ENCODE results near the gene TMEM267. TPM values are rescaled to one million over a fixed set of nuclear protein-coding genes. Genes with fewer than 3 reads are reported as not detected.

Gene TMEM267
- total and polyA plus RNA-seq, 2 donors (not counting 1 experiment from before 2014, with no cell fraction given), result 11.3 to 15.0 TPM

DNA sequence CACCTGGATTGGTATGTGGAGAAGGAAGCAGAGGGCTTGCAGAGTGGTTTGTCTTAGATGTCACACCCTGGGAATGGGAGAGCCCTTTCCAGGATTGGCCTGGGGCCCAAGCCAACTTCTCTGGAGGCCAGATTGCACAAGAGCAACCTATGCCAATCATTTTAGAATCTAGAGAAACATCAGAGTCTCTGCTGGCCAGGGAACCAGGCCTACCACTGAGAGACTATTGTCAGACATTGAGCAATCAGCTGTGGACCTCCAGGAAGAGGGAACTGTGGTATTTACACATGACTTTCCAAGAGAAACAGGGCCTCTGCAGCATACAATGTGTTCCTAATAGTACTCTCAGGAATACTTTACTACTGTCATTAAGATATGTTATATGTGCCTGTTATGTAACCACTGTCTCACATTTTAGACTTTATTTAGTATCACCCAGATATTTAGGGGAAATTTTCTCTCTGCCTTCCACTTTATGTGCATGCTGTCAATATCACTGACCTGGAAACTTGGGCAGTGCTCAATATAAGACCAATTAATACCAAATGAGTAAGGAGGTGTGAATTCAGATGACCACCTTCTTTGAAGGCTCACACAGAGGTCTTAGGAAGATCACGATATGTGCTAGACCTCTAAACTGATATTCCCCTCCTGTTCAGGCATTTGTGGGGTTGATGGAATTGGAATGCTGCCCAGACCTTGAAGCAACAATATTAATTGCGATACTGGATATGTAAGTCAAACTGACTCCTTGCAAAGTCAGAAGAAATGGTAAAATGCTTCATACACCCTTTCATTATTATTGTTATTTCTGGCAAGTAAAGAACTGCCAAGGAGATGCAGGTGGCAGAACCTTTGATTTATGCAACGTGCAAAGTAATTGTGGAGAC is 50.9 kb downstream of the TMEM267 start:
- no peak overlapping the region for H3K4me2 ChIP-seq (replicated peaks; ENCODE audit: low read depth, low read length, poor library complexity, severe bottlenecking)
- ChIA-PET POLR2A (no interaction called here), CTCF (no interaction called here)
- no peaks in the 10 kb centered on the region for H3K4me1 ChIP-seq (ENCODE audit: control insufficient read depth in 2 of 2, insufficient read depth in 2 of 2, low read length in 2 of 2)
- H3K4me1 Mint-ChIP-seq, result no peaks in the 10 kb centered on the region
- H4K20me1 ChIP-seq (ENCODE audit: control insufficient read depth, insufficient read depth, low read length, poor library complexity, severe bottlenecking), result no peaks in the 10 kb centered on the region
- DNase-seq (no peak), ATAC-seq (ENCODE audit: low read depth) (no peak)
- no peaks in the 10 kb centered on the region for H3K9me3 Mint-ChIP-seq (ENCODE audit: insufficient read depth)
- TF ChIP-seq, protein P1, sequence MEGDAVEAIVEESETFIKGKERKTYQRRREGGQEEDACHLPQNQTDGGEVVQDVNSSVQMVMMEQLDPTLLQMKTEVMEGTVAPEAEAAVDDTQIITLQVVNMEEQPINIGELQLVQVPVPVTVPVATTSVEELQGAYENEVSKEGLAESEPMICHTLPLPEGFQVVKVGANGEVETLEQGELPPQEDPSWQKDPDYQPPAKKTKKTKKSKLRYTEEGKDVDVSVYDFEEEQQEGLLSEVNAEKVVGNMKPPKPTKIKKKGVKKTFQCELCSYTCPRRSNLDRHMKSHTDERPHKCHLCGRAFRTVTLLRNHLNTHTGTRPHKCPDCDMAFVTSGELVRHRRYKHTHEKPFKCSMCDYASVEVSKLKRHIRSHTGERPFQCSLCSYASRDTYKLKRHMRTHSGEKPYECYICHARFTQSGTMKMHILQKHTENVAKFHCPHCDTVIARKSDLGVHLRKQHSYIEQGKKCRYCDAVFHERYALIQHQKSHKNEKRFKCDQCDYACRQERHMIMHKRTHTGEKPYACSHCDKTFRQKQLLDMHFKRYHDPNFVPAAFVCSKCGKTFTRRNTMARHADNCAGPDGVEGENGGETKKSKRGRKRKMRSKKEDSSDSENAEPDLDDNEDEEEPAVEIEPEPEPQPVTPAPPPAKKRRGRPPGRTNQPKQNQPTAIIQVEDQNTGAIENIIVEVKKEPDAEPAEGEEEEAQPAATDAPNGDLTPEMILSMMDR (IDR thresholded peaks at IDR 0.05), result no peak
- TF ChIP-seq EZH2 (IDR thresholded peaks at IDR 0.05; ENCODE audit: borderline replicate concordance, insufficient read depth, low read depth, low read length, poor library complexity, severe bottlenecking), result no peak
- intact Hi-C loops (cut with micrococcal nuclease), result no loop called here
- no CpG with 5 or more reads among the region's 3 CpGs for WGBS (ENCODE audit: insufficient coverage)
- H3K4me3 Mint-ChIP-seq, result no peak overlapping the region
- H3K27ac ChIP-seq (ENCODE audit: low read length in 2 of 2), result no peak overlapping the region
- H3K9me3 ChIP-seq (ENCODE audit: control extremely low read depth in 1 of 3, control insufficient read depth in 2 of 3, insufficient read depth in 1 of 3, low read length in 2 of 3), result peaks cover 0 to 3% (median 0%) of the 10 kb centered on the region in 3 donors
- no peak overlapping the region for H3K9ac ChIP-seq (ENCODE audit: low read length)
- H3K27me3 ChIP-seq (replicated peaks in 1 of 4; ENCODE audit: control extremely low read depth in 1 of 4, control insufficient read depth in 3 of 4, insufficient read depth in 4 of 4, low read length in 3 of 4), result no peaks in the 10 kb centered on the region
- H3K79me2 ChIP-seq (ENCODE audit: control insufficient read depth, insufficient read depth, low read length), result no peaks in the 10 kb centered on the region
- H3K36me3 ChIP-seq (replicated peaks in 1 of 2; ENCODE audit: control extremely low read depth in 1 of 2, control insufficient read depth in 1 of 2, extremely low read depth in 1 of 2, insufficient read depth in 2 of 2, low read length in 1 of 2), result no peaks in the 10 kb centered on the region
- no peak overlapping the region for H3K27ac Mint-ChIP-seq
- no peaks in the 10 kb centered on the region for H3K27me3 Mint-ChIP-seq
- no peak overlapping the region for H2AFZ ChIP-seq (ENCODE audit: insufficient read depth, low read depth, low read length, poor library complexity, severe bottlenecking)
- H3K4me3 ChIP-seq (ENCODE audit: control extremely low read depth in 1 of 5, extremely low read depth in 1 of 5, insufficient read depth in 1 of 5, low read depth in 2 of 5, low read length in 4 of 5), result no peak overlapping the region

DNA sequence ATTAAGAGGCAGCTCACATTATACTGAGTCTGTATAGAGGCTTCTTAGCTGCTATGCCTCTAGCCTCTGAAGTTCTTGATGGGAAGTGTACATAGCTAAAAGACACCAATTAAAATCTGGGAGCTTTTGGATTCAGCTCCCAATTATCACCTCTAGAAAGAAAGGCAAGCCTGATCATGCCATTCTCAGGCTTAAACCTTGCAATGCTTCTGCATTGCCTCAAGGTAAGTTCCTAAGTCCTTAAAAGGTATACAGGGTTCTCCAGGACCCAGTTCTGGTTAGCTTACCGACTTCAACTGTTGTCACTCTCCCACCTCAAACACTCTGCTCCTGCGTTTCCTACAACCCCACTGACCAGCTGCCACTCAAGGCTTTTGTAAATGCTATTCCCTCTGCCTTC is 54.0 kb downstream of the TMEM267 start:
- Mint-ChIP-seq H3K9me3 (ENCODE audit: insufficient read depth) (no peaks in the 10 kb centered on the region), H3K27ac (no peak overlapping the region), H3K4me3 (no peak overlapping the region), H3K27me3 (no peaks in the 10 kb centered on the region), H3K4me1 (no peaks in the 10 kb centered on the region)
- Histone ChIP-seq H3K4me2 (replicated peaks; ENCODE audit: low read depth, low read length, poor library complexity, severe bottlenecking) (no peak overlapping the region), H2AFZ (ENCODE audit: insufficient read depth, low read depth, low read length, poor library complexity, severe bottlenecking) (no peak overlapping the region), H4K20me1 (ENCODE audit: control insufficient read depth, insufficient read depth, low read length, poor library complexity, severe bottlenecking) (no peaks in the 10 kb centered on the region), H3K27ac (ENCODE audit: low read length in 2 of 2) (no peak overlapping the region), H3K4me1 (ENCODE audit: control insufficient read depth in 2 of 2, insufficient read depth in 2 of 2, low read length in 2 of 2) (no peaks in the 10 kb centered on the region), H3K9ac (ENCODE audit: low read length) (no peak overlapping the region), H3K9me3 (ENCODE audit: control extremely low read depth in 1 of 3, control insufficient read depth in 2 of 3, insufficient read depth in 1 of 3, low read length in 2 of 3) (no peaks in the 10 kb centered on the region), H3K4me3 (ENCODE audit: control extremely low read depth in 1 of 5, extremely low read depth in 1 of 5, insufficient read depth in 1 of 5, low read depth in 2 of 5, low read length in 4 of 5) (no peak overlapping the region), H3K36me3 (replicated peaks in 1 of 2; ENCODE audit: control extremely low read depth in 1 of 2, control insufficient read depth in 1 of 2, extremely low read depth in 1 of 2, insufficient read depth in 2 of 2, low read length in 1 of 2) (no peaks in the 10 kb centered on the region), H3K27me3 (replicated peaks in 1 of 4; ENCODE audit: control extremely low read depth in 1 of 4, control insufficient read depth in 3 of 4, insufficient read depth in 4 of 4, low read length in 3 of 4) (no peaks in the 10 kb centered on the region), H3K79me2 (ENCODE audit: control insufficient read depth, insufficient read depth, low read length) (no peaks in the 10 kb centered on the region)
- WGBS (ENCODE audit: insufficient coverage), result 93% methylated on average over 2 of the region's 2 CpGs
- no peak for ATAC-seq (ENCODE audit: low read depth)
- ChIA-PET POLR2A (no interaction called here), CTCF (interaction anchor here (0.7 to 1.0 kb wide), 2 partner anchors 40 to 860 kb away, joined by 3 to 5 read pairs; no protein-coding TSS in a partner anchor)
- intact Hi-C loops (cut with micrococcal nuclease), result no loop called here
- no peak for DNase-seq
- TF ChIP-seq, protein P1 (IDR thresholded peaks at IDR 0.05), result no peak
- no peak for TF ChIP-seq EZH2 (IDR thresholded peaks at IDR 0.05; ENCODE audit: borderline replicate concordance, insufficient read depth, low read depth, low read length, poor library complexity, severe bottlenecking)

Data from B cell (primary cell).